Fibroblast of pulmonary artery (primary cell): ENCODE results near the gene CPEB3.

Source experiments
- DNase-seq: peaks from one replicate; pipeline ENCODE4 v3.0.0-alpha.2; 2010; ENCODE audit warnings: low read depth
- H3K4me3 ChIP-seq: replicated peaks from 2 replicates; pipeline ENCODE4 v1.5.1; 2011; ENCODE audit warnings: low read depth, mild to moderate bottlenecking, control low read depth, low read length, moderate library complexity
- CTCF ChIP-seq: IDR thresholded peaks from 2 replicates; pipeline ENCODE4 v1.5.1; 2011; ENCODE audit warnings: mild to moderate bottlenecking, control low read depth, low read length, inconsistent platforms; ENCODE audit errors: missing control alignments

Gene CPEB3

GRCh38 chr10:92014620-92015019 is 276.3 kb downstream of the CPEB3 start:
- DNase-seq = no peak
- H3K4me3 ChIP-seq = no peak overlapping the region
- TF ChIP-seq CTCF = no peak

- no peak for TF ChIP-seq CTCF
- DNase-seq = peak; percentile 69
These were observed 279.2 kb downstream of the CPEB3 start for GRCh38 chr10:92011560-92012214.

GRCh38 chr10:92010047-92010735 is 280.7 kb downstream of the CPEB3 start:
- H3K4me3 ChIP-seq = no peak overlapping the region
- TF ChIP-seq CTCF = no peak
- DNase-seq = peak; percentile 37

More at GRCh38 chr10:92011560-92012214, 279.2 kb downstream of the CPEB3 start:
- no peak overlapping the region for H3K4me3 ChIP-seq

GRCh38 chr10:92009445-92009844 is 281.4 kb downstream of the CPEB3 start:
- DNase-seq = no peak
- no peak overlapping the region for H3K4me3 ChIP-seq
- TF ChIP-seq CTCF = no peak

- DNase-seq = peak; percentile 9
- no peak for TF ChIP-seq CTCF
- H3K4me3 ChIP-seq = no peak overlapping the region
These were observed 284.9 kb downstream of the CPEB3 start for GRCh38 chr10:92005978-92006377.

- no peak for DNase-seq
- no peak for TF ChIP-seq CTCF
- H3K4me3 ChIP-seq = no peak overlapping the region
These were observed 287.6 kb downstream of the CPEB3 start for GRCh38 chr10:92003258-92003657.
